GM19351 (cell line): ENCODE results near the gene EFNB3.

Experiments used
- ATAC-seq: cut with Tn5 transposase; IDR thresholded peaks from one replicate; pipeline ENCODE4 v1.9.1; 2021; ENCODE audit warnings: mild to moderate bottlenecking, moderate library complexity; ENCODE audit not compliant: unreplicated experiment

The EFNB3 gene

DNA sequence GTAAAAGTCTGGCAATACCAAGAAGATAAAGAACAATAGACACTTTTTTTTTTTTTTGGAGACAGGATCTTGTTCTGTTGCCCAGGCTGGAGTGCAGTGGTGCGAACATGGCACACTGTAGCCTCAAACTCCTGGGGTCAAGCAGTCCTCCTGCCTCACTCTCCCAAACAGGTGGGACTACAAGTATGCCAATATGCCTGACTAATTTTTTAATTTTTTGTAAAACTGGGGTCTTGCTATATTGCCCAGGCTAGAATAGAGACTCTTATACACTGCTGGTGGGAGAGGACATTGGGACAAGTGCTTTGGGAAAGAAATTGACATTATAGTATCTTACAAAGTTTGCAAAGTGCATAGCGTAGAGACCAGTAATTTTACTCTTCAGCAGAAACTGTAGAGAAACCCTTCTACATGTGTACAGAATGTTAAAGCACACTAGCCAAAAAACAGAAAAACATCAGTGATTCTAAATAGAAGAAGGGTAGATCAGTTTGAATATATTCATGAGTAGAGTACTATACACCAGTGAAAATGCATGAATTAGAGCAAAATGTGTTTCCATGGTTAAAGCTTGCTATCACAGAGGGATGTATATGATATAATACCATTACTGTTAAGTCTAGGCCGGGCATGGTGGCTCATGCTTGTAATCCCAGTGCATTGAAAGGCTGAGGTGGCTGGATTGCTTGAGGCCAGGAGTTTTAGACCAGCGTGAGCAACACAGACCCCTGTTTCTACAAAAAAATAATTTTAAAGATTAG is 7.0 kb upstream of the EFNB3 start:
- no peak for ATAC-seq

DNA sequence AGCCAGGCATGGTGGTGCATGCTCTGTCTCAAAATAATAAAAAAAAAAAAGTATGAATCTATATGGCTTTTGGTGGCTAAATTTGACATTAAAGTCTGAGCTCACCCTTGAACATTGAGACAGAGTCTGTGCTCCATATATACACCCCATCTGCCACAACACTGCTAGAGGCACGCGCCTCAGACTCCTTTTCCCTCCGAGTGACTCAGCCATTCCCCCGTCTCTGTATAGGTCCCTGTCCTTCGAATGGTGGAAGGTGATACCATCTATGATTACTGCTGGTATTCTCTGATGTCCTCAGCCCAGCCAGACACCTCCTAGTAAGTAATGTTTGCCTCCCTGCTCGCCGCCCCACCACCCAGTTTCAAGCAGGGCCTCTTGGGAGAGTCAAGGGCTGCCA is 4.5 kb upstream of the EFNB3 start:
- ATAC-seq = no peak

DNA sequence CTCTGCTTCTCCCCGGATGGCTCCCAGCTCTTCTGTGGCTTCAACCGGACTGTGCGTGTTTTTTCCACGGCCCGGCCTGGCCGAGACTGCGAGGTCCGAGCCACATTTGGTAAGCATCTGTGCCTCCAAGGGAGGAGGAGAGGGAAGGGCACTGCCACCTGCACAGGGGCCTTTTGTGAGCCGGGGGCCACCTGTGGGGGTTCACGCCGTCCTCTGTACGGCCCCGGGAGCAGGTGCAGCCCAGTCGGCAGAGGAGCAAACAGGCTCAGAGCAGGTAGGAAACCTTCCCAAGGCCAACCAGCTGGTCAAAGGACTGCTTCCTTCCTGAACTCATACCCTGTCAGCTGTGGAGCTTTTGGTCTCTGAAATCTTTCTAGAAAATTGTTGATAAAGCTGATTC is 3.3 kb upstream of the EFNB3 start:
- no peak for ATAC-seq

DNA sequence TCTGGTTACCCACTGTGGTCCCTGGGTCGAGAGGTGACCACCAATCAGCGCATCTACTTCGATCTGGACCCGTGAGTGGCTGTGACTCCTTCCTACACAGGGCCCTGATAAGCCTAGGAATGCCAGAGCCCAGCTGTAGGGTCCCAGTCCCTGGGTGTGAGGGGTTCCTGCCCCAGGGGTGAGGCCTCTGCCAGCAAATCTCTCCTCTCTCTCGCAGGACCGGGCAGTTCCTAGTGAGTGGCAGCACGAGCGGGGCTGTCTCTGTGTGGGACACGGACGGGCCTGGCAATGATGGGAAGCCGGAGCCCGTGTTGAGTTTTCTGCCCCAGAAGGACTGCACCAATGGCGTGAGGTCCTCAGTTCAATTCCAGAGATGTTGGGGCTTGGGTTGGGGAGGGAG is 2.2 kb upstream of the EFNB3 start:
- ATAC-seq = no peak

DNA sequence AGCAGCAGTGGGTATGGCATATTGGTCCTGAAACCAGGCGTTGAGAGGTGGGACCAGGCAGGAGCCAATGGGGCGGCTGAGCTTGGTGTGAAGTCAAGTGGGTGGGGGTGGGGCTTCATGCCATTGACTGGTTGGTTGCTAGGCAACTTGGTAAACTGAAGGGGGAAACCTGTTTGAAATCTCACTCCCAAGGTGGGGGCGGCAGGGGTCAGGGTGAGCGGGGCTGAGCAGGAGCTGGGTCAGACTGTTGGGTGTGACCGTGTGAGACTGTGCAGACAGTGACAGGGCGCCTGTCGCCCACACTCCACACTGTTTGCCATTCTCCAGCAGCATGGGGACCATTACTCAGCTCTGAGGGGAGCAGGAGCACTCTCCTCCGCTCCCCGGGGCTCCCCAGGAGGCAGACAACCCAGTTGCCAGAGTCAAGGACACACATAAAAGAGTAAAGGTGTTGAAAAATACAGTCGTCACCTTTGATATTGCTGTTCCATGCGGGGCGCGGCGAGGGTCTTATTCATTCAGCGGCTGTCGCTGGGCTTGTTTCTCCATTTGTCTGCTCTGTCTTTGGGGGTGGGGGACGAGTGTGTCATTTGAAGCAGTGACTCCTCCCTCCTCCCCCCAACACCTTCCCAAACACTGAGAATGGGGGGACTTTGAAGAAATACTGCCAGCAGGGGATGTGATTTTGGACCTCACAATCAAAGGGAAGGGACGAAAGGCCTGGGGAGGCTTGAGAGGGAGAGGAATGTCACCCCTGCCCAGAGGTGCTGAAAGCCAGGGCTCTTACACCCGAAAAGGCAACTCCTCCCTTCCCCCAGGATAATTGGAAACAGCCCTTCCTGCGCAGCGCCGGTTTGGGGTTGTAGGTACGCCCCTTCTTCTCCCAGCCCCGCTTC is 1.2 kb upstream of the EFNB3 start:
- no peak for ATAC-seq

DNA sequence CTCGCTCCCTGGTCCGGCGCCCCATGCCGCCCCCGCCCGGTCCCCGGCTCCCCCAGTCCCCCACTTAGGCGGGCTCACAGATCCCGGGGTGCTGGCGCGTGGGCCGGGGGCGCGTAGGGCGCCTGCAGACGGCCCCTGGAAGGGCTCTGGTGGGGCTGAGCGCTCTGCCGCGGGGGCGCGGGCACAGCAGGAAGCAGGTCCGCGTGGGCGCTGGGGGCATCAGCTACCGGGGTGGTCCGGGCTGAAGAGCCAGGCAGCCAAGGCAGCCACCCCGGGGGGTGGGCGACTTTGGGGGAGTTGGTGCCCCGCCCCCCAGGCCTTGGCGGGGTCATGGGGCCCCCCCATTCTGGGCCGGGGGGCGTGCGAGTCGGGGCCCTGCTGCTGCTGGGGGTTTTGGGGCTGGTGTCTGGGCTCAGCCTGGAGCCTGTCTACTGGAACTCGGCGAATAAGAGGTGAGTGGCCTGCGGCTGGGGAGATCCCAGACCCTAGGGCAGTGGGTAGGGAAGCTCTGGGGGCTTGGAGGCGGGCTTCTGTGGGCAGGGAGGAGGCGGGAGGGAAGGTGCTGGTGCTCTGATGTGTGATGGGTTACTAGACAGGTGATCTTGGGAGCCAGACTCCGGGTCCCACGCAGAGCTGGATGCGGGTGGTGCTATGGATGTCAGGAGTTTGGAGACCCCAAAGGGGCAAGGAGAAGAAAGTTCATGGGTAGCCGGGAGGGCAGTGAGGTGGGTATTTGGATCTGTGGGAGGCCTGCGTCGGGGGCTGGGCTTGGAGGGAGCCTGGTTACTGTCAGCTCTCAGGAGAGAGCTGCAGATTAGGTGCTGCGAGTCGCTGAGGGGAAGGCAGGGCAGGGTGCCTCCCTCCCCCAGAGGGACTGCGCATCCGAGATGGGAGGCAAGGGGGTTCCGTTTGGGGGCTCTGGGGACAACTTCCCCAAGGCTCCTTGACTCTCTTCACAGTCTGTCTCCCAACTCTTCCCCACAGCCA is 560 bp downstream of the EFNB3 start:
- ATAC-seq = no peak

DNA sequence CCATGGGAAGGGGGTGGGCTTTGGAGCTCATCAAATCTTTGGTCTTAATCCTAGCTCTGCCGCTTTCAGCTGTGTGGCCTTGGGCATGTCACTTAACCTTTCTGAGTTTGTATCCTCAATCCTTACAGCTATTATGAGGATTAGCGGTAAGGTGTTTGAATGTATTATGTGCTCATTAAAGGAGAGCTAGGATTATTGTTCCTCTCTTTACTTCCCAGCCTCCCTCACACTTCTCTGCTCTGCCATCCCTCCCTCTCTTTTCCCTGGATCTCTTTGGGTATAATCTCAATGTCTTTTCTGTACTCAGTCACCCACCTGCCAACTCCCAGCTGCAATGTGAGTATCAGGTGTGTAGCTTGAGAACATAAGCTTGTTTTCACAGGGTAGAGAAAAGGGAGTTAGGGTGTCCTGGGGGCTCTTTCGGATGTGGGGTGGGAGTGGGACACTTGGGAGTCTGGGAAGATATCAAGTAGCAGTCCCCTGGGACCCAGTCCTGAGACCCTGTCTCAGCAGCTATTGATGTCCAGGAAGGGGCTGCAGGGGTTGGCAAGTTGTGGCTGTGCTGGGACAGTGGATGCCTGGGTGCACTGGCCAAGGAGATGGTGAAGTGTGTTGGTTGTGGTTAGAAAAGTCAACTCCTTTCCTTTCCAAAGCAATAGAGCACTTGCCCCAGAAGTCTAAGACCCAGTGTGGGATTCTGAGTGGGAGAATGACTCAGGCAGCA is 1.8 kb downstream of the EFNB3 start:
- ATAC-seq = no peak

DNA sequence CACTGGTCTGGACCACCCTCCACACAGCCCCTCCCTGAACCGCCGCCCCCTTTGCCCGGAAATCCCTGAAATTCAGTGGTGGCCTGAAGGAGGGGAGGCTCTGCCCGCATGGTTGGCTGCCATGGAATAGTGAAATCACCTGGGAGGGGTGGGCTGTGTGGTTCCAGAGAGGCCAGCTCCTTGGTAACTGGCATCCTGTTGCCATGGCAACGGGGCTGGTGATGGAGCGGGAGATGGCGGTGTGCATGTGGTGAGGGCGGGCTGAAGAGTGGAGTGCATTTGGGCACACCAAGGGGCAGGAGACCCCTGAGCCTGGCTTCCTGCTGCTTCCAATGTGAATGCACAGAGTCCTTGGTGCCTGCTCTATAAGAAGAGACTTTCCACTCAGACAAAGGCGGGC is 2.4 kb downstream of the EFNB3 start:
- ATAC-seq = no peak

DNA sequence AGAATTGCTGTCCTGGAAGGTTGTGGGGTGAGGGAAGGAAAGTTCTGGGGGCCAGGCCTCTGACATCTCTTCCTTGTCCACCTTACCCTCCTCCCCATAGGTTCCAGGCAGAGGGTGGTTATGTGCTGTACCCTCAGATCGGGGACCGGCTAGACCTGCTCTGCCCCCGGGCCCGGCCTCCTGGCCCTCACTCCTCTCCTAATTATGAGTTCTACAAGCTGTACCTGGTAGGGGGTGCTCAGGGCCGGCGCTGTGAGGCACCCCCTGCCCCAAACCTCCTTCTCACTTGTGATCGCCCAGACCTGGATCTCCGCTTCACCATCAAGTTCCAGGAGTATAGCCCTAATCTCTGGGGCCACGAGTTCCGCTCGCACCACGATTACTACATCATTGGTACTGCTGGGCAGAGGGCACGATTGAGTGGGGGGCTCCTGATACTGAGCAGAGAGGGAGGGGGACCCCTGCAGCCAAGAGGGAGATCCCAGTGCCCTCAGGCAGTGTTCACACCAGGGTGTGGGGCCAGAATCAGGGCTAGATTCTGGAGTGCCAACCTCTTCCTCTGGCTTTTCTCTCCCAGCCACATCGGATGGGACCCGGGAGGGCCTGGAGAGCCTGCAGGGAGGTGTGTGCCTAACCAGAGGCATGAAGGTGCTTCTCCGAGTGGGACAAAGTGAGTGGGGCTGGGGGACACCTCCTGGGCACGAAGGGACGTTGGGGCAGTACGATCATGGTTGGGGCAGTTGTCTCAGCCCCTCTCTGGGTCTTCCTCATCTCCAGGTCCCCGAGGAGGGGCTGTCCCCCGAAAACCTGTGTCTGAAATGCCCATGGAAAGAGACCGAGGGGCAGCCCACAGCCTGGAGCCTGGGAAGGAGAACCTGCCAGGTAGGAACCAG is 3.1 kb downstream of the EFNB3 start:
- no peak for ATAC-seq

DNA sequence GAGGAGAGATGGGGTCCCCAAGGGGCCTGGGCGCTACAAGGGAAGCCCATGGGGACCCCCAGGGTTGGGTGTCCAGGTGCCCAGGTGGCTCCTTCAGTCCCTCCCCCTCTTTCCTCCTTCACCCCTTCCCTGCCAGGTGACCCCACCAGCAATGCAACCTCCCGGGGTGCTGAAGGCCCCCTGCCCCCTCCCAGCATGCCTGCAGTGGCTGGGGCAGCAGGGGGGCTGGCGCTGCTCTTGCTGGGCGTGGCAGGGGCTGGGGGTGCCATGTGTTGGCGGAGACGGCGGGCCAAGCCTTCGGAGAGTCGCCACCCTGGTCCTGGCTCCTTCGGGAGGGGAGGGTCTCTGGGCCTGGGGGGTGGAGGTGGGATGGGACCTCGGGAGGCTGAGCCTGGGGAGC is 4.0 kb downstream of the EFNB3 start:
- ATAC-seq = no peak

DNA sequence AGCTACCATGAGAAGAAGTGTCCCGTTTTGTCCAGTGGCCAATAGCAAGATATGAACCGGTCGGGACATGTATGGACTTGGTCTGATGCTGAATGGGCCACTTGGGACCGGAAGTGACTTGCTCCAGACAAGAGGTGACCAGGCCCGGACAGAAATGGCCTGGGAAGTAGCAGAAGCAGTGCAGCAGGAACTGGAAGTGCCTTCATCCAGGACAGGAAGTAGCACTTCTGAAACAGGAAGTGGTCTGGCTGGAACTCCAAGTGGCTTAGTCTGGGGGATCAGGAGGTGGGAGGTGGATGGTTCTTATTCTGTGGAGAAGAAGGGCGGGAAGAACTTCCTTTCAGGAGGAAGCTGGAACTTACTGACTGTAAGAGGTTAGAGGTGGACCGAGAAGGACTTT is 5.3 kb downstream of the EFNB3 start:
- ATAC-seq = no peak

DNA sequence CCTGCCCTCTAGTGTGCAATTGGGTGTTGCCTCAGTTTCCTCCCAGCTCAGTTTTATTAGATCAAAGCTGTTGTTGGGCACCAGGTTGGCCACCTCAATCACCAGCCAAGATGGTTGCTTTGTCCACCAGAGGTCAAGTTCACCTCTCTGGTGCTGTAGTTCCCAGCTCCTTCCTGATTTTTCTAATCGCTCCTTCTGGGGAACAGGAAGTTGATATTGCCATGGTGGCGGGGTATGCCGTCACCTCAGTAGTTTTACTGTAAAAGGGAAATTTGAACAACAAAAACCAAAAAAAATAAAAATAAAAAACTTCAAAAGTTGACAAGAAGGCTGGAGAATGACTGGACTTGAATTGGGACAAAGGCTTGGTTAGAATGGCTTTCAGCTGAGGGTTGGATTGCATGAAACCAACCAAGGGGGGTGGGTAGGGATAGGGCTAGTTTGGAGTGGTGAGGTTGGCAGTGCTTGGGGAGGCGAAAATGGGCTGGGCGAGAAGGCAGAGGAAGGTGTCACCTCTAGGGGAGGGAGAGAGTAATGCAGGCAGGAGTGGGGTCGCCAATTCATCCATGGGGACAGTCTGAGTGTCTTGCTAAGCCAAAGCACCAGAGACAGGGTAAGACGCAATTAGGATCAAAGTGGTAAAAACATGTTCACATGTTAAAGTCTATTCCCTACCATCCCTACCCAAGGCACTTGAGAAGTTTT is 6.2 kb downstream of the EFNB3 start:
- no peak for ATAC-seq

DNA sequence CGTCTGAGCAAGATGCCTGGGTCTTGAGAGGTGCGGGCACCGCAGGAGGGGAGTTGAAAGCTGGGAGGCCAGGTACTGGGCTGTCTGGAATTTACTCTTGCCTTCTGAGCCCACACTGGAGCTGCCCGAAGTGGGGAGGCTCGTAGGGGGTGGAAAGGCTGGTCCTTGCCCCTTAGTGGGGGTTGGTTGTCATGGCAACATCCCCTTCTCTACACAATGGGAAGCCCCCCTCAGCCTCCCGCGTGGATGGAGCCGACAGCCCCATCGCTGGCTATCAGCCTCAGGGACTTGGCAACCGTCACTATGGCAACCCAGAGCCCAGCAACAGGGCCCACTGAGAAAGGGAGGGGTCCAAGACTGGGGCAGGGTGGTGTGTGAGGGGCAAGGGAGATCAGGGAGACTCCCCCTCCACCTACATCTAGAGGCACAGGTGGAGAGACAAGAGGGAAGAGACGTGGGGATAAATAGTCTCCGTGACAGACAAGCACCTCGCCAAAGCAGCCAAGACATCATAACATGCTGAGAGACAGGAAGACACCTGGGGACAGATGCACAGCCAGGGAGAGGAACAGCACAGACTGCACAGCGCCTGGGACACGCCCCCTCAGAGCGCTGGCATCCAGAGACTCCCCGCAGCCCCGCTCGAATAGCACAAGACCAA is 7.2 kb downstream of the EFNB3 start:
- ATAC-seq = no peak

DNA sequence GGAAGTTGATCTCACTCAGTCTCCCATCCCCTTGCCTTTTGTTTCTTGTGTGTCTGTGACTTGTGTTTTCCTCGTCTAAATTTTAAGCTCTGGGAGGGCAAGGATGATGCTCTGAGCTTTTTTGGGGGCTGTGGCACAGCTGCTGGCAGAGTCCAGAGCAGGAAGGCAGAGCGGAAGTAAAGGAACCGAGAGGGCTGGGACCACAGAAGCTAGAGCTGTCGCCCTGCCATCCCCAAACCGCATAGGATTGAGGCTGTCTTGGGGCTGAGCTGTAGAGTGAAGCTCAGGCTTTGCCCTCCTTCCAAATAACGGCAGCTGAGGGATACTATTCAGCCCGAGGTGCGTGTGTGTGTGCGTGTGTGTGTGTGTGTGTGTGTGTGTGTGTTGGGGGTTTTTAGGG is 8.8 kb downstream of the EFNB3 start:
- ATAC-seq = no peak

DNA sequence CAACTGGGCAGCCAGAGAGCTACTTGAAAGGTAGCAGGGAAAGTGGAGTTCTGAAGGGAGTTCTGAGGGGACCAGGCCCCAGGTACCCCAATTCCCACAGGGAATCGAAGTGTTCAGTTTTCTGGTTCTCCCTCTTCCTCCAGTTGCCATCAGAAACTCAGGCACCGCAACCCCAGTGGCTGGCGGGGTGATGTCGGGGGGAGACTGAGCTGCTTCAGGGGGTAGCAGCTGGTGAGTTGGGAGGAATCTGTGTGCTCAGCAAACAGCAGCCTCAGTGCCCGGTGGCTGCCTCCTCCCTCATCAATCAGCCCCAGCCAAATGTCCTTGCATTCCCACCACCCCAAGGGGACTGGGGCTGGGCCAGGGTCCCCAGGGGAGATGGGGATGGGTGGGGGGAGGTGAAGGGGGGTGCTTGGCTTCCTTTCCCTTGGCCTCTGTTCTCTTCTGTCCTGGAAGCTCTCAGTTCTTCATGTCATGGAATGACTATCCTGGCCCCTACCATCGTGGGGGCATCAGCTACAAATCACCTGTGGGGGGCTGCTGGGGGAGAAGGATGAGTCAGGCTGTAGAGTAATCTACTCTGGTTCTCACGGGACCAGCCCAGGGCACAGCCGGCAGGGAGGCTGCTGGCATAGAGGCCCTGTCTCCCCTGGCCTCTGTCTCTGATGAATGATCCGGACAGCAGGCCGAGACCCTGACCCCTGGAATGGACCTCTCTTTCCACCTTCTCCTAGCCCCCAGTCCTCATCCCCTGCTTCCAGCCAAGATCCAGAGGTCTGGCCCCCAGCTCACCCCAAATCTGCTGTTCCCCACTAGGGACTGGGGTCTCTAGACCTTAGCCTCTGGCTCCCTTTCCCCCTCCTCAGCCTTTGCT is 10.0 kb downstream of the EFNB3 start:
- no peak for ATAC-seq

DNA sequence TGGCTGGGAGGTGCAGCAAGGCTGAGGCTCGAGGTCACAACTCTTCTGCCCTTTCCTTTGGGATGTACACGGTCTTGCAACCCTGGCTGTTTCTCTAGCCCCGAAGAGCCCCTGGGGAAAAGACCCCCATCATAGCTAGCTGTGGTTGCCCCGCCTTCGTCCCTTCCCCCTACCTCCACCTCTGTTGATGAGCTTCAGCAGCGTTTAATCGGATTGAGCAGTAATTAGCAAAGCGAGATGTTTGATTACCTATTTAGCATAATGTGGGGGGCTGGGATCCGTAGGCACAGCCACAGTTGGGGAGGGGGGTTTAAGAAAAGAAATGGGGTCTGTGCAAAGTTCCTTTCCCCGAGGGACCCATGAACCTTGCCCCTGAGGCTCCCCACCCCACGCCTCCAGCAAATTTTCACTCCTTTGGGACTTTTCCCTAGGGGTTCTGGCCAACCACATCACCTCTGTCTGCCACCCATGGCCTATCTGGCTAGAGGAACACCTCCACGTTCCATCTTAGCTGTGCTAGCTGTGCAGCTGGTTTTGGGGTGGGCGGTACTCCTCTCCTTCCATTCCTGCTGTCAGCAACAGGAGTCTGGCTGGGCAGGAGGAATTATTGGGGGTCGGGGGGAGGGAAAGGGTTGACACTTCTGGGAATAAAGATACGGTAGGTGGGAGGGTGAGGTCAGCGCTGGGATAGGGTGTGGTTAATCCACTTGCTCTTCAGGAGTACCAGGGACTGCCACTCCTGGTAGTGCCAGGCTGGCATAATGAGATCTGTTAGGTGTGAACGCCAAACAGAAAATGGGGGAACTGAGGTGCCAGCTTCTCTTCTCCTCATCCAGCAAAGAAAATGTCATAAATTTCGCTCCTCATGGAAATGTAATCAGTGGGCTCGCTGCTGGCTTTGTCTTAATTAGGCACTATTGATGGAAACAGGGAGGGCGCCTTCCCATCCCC is 11.2 kb downstream of the EFNB3 start:
- no peak for ATAC-seq
